LNCaP clone FGC (cell line): ENCODE measurements around the gene PKDREJ.

Source experiments
- DNase-seq: peaks from one replicate; pipeline ENCODE4 v3.0.0-alpha.2; 2011; ENCODE audit warnings: low read depth
- H3K4me3 ChIP-seq: 2 replicates; pipeline ENCODE4 v1.5.1; 2011; ENCODE audit warnings: mild to moderate bottlenecking, low read depth, low read length, control low read depth
- TF ChIP-seq, protein P1 (sequence below): IDR thresholded peaks from 2 replicates; pipeline ENCODE4 v1.5.1; 2012; ENCODE audit warnings: mild to moderate bottlenecking; ENCODE audit not compliant: control insufficient read depth, insufficient read depth; ENCODE audit errors: extremely low read depth

The PKDREJ gene

DNA sequence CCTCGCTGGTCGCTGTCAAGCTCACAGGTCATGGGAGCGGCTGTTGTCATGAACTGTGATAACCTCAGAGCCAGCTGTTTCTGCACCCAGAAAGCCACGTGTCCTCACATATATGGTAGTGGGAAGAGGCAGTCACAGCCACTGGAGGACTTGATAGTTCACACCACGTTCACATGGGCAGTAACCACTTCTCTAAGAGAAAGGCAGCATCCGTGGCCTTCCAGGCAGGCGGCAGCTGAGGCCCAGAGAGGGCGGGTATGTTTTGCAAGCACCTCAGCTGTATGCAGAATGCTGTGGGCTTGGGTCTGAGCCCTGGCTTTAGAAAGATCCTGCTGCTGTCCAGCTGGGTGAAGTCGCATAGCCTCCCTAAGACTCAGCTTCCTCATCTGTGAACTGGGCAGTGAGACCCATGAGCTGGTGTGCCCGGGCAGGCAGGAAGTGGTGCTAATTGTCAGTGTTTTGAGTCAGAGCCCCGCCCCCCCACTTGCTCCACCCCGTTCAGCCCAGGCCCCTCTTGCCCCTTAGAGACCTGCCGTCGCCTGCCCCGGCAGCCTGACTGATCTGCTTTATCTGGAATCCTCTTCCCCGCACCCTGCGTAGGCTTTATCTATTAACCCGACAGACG lies 18.0 kb upstream of the PKDREJ start:
- TF ChIP-seq, protein P1, sequence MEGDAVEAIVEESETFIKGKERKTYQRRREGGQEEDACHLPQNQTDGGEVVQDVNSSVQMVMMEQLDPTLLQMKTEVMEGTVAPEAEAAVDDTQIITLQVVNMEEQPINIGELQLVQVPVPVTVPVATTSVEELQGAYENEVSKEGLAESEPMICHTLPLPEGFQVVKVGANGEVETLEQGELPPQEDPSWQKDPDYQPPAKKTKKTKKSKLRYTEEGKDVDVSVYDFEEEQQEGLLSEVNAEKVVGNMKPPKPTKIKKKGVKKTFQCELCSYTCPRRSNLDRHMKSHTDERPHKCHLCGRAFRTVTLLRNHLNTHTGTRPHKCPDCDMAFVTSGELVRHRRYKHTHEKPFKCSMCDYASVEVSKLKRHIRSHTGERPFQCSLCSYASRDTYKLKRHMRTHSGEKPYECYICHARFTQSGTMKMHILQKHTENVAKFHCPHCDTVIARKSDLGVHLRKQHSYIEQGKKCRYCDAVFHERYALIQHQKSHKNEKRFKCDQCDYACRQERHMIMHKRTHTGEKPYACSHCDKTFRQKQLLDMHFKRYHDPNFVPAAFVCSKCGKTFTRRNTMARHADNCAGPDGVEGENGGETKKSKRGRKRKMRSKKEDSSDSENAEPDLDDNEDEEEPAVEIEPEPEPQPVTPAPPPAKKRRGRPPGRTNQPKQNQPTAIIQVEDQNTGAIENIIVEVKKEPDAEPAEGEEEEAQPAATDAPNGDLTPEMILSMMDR, result no peak
- no peak overlapping the region for H3K4me3 ChIP-seq
- no peak for DNase-seq

- no peak overlapping the region for H3K4me3 ChIP-seq
- DNase-seq, result no peak
- TF ChIP-seq, protein P1, result no peak
Observed at GRCh38 chr22:46280063-46280817, 17.1 kb upstream of the PKDREJ start.

- H3K4me3 ChIP-seq, result no peak overlapping the region
- TF ChIP-seq, protein P1, result no peak
- DNase-seq, result no peak
Observed at GRCh38 chr22:46278656-46279645, 15.8 kb upstream of the PKDREJ start.

DNA sequence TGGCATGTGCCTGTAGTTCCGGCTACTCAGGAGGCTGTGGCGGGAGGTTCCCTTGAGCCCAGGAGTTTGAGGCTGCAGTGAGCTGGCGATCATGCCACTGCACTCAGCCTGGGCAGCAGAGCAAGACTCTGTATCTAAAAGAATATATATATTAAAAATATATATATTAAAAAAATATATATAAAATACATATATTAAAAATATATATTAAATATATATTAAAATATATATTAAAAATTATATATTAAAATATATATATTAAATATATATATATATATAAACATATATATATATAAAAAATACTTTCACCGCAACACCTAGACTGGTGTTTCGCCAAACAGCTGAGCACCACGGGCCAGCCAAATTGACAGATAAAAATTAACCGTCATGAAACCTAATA lies 13.4 kb upstream of the PKDREJ start:
- no peak for DNase-seq
- no peak overlapping the region for H3K4me3 ChIP-seq
- TF ChIP-seq, protein P1, result no peak

DNA sequence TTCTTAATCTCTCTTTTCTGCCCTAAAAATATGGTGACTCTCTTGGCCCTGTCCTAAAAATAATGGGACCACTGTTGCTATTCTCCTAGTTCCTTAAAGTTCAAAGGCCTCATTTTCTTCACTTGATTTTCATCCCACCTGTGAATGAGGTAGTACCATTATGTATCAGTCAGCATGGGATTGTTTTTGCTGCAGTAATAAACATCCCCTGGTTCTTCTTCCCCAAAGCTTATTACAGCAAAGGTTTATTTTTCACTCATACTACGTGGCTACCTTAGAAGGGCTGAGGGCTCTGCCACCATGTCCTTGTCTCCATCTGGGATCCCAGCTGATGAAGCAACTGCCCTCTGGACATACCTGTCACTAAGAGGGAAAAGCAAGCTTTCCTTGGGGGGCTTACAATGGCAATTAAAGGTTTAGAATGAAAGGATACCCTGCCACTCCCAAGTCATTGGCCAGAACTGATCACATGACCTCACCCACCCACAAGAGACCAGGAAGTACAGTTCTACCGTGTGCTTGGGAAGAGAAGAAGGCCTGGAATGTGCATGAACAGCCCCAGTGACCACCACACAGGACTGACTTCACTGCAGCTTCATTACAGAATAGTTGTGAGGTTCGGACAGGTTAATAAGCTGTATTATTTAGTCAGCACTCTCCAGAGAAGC lies 12.4 kb upstream of the PKDREJ start:
- DNase-seq, result no peak
- no peak overlapping the region for H3K4me3 ChIP-seq
- TF ChIP-seq, protein P1, result no peak

DNA sequence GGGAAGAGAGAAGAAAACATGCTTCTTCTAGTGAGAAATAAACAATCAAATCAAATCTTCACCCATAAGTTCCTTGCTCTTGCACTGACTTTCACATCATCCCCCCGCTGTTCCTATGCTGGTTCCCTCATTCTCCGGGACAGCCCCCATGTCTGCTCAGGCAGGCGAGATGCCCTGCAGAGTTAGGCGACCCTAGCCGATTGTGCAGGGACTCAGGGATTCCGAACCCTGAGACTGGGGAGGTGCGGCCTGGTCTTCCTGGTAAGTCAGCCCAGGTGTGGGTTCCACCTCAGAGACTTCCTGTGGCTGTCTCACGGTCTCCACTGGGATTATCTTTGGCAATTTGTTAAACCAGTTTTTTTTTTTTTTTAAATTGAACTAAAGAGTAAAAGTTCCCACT lies 11.2 kb upstream of the PKDREJ start:
- DNase-seq, result no peak
- TF ChIP-seq, protein P1, result no peak
- no peak overlapping the region for H3K4me3 ChIP-seq
